T-helper 1 cell treated with Interleukin-12 subunit alpha and Interleukin-12 subunit beta and Interleukin-4 antibody, amounts not matched to agents 30 ng/mL and 1 ng/mL, for 36 hours (primary cell): ENCODE data around the gene SCMH1. TPM values are rescaled to one million over a fixed set of nuclear protein-coding genes. Genes with fewer than 3 reads are reported as not detected.
"Not testable (repeated sequence)": the region's sequence is repeated elsewhere in the genome, so short reads cannot be mapped to it uniquely, and the experiment has no call there.

Source experiments
- intact Hi-C: fragments of 100-400 bp; cut with micrococcal nuclease; formaldehyde crosslinking; loops from one replicate; pipeline ENCODE4 v1.15.1; 2024
- total RNA-seq: library from RNA; stranded (reverse); gene quantifications from 2 replicates; pipeline ENCODE4 v1.2.3, GENCODE V29; 2022

Gene SCMH1
- total RNA-seq, 1 donor from 2014 or later = 11.7 TPM

DNA sequence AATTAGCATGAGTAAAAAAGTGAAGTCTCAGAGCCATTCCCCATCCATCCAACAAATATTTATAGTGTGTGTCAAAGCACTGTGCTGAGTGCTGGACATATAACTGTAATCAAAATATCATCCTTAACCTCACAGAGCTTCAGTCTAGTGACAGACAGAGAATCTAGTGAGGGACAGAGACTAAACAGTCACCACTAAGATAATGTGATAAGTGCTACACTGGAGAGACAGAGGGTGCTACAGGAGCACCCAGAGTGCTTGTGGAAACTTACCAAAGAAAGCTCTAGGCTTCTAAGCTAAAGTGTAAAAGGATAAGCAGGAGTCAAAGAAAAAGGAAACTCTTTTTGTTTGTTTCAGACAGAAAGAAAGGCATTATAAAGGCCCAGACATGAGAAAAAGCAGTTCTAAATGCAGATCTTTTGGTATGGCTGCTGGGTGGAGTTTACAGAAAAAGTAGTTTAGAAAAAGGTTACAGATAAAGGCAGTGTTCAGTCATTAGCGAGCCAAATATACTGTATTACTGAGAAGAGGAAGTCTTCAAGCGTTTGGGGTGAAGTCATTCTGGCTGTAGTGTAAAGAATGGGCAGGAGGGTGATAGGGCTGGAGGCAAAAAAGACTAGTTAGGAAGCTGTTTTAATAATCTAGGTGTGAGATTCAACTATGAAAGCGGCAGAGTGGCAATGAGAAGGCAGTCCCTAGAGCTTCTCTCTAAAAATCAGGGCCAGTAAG, 83.8 kb downstream of the SCMH1 start:
- intact Hi-C loops = no loop called here

DNA sequence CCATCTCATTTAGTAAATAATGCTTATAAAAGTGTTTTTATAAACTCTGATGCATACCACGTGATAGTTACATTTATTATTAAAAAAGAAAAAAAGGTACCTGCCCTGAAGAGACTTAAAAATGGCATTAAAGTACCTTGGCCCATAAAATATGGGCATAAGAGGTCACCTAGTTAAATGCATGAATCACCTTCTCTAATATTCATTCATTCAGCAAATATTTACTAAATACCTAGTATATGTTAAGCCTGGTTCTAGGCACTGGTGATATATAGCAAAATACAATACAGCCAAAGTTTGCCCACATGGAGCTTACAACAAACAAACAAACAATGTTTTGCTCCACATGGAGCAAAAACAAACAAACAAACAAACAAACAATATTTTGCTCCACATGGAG, 87.0 kb downstream of the SCMH1 start:
- intact Hi-C loops = no loop called here

- intact Hi-C loops = no loop called here
Measured at GRCh38 chr1:41153750-41154274, 88.3 kb downstream of the SCMH1 start.

- intact Hi-C loops = no loop called here
Measured at GRCh38 chr1:41152622-41153044, 89.5 kb downstream of the SCMH1 start.

DNA sequence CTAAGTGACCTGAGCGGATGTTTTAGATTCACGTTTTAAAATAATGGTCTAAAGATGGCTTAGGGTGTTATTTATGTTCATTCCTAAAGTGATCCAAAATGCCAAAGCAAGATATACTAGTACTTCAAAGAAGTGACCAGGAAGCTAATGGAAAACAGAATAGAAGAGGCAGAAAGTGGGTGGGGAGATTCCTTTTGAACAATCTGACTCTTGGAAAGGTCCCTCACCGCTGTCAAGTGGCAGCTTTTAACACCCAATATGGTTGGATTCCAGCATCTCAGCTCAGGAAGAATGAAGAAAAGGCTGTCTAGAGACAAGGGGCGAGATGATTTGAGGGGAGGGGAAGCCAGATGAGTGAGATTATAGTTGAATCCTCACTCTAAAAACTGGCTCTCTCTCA, 90.3 kb downstream of the SCMH1 start:
- intact Hi-C loops = no loop called here

- intact Hi-C loops = no loop called here
Measured at GRCh38 chr1:41149570-41149969, 92.5 kb downstream of the SCMH1 start.

GRCh38 chr1:41144285-41144684, 97.8 kb downstream of the SCMH1 start:
- intact Hi-C loops = no loop called here

GRCh38 chr1:41138549-41138948, 103.6 kb downstream of the SCMH1 start:
- intact Hi-C loops = no loop called here

GRCh38 chr1:41135196-41135947, 106.7 kb downstream of the SCMH1 start:
- intact Hi-C loops = no loop called here

DNA sequence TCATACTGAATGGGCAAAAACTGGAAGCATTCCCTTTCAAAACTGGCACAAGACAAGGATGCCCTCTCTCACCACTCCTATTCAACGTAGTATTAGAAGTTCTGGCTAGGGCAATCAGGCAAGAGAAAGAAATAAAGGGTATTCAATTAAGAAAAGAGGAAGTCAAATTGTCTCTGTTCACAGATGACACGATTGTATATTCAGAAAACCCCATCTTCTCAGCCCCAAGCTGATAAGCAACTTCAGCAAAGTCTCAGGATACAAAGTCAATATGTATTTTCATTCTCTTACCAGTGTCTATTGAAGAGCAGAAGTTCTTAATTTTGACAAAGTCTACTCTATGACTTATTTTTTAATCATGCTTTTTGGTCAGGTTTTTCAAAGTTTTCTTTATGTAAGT, 107.8 kb downstream of the SCMH1 start:
- intact Hi-C loops = not testable (repeated sequence)

DNA sequence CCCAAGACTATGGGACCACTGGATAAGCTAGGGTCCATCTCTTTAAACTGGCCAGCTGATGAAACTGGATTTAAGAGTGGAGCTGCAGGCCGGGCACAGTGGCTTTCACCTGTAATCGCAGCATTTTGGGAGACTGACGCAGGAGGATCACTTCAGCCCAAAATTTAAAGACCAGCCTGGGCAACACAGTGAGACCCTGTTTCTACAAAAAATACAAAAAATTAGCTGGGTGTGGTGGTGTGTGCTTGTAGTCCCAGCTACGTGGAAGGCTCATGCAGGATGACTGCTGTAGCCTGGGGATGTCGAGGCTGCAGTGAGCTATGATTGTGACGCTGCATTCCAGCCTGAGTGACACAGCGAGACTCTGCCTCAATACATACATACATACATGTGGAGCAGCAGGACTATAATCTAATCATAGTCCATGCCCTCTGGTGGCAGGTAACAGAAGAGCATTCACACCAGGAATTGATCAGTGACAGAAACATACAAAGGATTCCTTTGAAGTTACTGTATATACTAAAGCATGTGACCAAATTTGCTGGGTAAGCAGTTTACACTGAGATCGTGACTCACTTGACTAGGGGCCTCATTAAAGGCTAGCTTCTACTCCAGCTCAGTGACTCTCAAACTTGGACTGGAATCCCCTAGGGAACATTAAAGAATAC, 119.1 kb downstream of the SCMH1 start:
- intact Hi-C loops = no loop called here

DNA sequence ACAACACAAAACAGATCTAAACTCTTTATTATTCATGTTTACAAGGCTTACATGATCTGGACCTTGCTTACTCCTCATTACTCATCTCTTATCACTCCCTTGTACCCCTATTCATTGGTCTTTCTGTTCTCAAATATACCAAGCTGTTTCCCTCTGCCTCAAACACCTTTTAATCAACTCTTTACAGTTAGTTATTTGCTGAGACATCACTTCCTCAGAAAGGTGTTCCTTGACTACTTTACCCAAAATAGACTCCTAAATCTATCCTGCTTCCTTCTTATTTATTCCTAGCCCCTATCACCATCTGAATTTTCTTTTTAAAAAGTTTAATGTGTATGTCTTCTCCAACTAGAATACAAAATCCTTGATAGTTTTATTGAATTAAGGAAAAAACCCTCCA, 120.0 kb downstream of the SCMH1 start:
- intact Hi-C loops = no loop called here

DNA sequence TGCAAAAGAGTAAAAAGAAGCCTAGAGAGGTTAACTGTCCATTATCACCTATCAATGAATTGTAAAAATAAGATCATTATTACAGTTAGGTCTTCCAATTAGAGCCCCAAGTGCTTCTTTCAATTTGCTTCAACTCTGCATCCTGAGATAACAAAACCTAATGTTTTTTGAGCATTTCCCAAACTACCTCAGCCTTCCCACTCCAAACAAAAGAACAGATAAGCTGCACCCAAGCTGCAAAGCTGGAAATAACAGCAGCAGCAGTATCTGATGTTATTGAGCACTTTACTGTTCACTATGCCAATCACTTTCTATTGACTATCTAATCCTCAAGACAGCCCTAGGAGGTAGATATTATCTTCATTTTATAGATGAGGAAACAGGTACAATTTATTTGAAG, 123.5 kb downstream of the SCMH1 start:
- intact Hi-C loops = no loop called here

DNA sequence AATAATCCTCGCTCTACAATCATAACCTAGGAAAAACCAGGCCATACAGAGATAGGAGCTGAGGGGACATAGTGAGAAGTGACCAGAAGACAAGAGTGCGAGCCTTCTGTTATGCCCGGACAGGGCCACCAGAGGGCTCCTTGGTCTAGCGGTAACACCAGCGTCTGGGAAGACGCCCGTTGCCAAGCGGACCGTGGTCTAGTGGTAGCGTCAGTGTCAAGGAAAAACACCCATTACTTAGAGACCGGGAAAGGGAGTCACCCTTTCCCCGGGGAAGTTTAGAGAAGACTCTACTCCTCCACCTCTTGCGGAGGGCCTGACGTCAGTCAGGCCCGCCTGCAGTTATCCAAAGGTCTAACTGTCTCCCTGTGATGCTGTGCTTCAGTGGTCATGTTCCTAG, 124.9 kb downstream of the SCMH1 start:
- intact Hi-C loops = not testable (repeated sequence)

GRCh38 chr1:41110736-41111135, 131.4 kb downstream of the SCMH1 start:
- intact Hi-C loops = no loop called here

GRCh38 chr1:41110286-41110685, 131.8 kb downstream of the SCMH1 start:
- intact Hi-C loops = no loop called here

- intact Hi-C loops = no loop called here
Measured at GRCh38 chr1:41109310-41110197, 132.6 kb downstream of the SCMH1 start.

- intact Hi-C loops = no loop called here
Measured at GRCh38 chr1:41108696-41109275, 133.3 kb downstream of the SCMH1 start.

DNA sequence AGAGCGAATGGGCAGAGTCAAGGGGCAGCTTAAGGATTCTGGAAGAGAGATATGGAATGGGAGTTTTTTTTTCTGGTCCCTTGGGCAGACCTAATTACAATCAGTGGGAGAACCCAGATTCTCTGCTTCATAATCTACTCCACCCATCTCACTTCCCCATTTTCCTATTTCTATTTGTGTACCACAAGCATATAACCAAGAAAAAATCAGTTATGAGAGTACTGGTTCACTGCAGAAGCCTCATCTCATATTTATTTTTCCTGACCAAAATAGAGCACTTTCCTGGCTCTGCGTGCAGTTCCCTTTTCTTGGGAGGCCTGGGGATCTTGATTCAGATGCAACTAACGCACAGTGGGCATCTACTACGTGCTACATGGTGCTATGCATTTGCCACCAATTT, 138.3 kb downstream of the SCMH1 start:
- intact Hi-C loops = no loop called here

DNA sequence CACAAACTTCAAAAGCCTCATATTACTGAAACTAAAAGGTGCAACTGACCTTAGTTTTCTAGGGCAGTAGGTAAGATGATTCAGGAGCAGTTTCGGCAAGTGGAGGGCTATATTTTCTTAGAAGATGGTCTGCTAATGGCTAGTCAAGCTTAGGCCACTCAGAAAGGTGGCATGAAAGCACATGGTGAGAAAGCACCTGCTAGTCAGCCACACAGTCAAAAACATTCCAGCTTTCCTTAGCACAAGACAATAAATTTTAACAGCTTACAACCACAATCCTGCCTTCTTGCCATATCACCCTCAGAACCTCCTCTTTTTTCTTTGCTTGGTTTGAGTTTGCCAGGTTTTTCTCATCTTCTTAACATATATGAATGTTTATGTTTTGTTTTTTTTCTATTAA, 139.5 kb downstream of the SCMH1 start:
- intact Hi-C loops = no loop called here
